Measurements from ENCODE around the gene GPC4. TPM values are rescaled to one million over a fixed set of nuclear protein-coding genes. Genes with fewer than 3 reads are reported as not detected.

The GPC4 gene
- total RNA-seq, 1 experiment from 2014 or later: 17.8 TPM

GRCh38 chrX:133307094-133307493, 108.2 kb downstream of the GPC4 start:
- DNase-seq (ENCODE audit: low spot score): no peak
- Histone ChIP-seq H3K27ac (ENCODE audit: low read depth, low read length, poor library complexity, severe bottlenecking) (no peak overlapping the region), H3K4me3 (ENCODE audit: low read depth, low read length, poor library complexity, severe bottlenecking) (no peak overlapping the region), H3K4me1 (ENCODE audit: insufficient read depth, low read length, poor library complexity, severe bottlenecking) (no peaks in the 10 kb centered on the region), H3K36me3 (ENCODE audit: insufficient read depth, low read length, poor library complexity, severe bottlenecking) (no peaks in the 10 kb centered on the region), H3K27me3 (replicated peaks; ENCODE audit: insufficient read depth, low read depth, low read length, poor library complexity) (peaks cover 16% of the 10 kb centered on the region), H3K9me3 (ENCODE audit: low read depth, low read length, poor library complexity, severe bottlenecking) (no peaks in the 10 kb centered on the region)
- intact Hi-C loops (cut with micrococcal nuclease; ENCODE audit: unreplicated experiment): no loop called here
- TF ChIP-seq EZH2 (IDR thresholded peaks at IDR 0.05; ENCODE audit: borderline replicate concordance, low read depth, low read length, poor library complexity, severe bottlenecking): no peak
- no peak for TF ChIP-seq CTCF (conservative IDR thresholded peaks at IDR 0.05; ENCODE audit: low read depth, low read length)
- POLR2A ChIA-PET (ENCODE audit: low non-redundant PET): no interaction called here
- CTCF ChIA-PET: no interaction called here
- BruUV-seq (replicated peaks): no TSS peak

- Histone ChIP-seq H3K4me1 (ENCODE audit: insufficient read depth, low read length, poor library complexity, severe bottlenecking) (no peaks in the 10 kb centered on the region), H3K4me3 (ENCODE audit: low read depth, low read length, poor library complexity, severe bottlenecking) (no peak overlapping the region), H3K27ac (ENCODE audit: low read depth, low read length, poor library complexity, severe bottlenecking) (no peak overlapping the region), H3K9me3 (ENCODE audit: low read depth, low read length, poor library complexity, severe bottlenecking) (no peaks in the 10 kb centered on the region), H3K27me3 (replicated peaks; ENCODE audit: insufficient read depth, low read depth, low read length, poor library complexity) (peaks cover 16% of the 10 kb centered on the region), H3K36me3 (ENCODE audit: insufficient read depth, low read length, poor library complexity, severe bottlenecking) (no peaks in the 10 kb centered on the region)
- ChIA-PET POLR2A (ENCODE audit: low non-redundant PET) (no interaction called here), CTCF (no interaction called here)
- no peak for DNase-seq (ENCODE audit: low spot score)
- no TSS peak for BruUV-seq (replicated peaks)
- no peak for TF ChIP-seq EZH2 (IDR thresholded peaks at IDR 0.05; ENCODE audit: borderline replicate concordance, low read depth, low read length, poor library complexity, severe bottlenecking)
- TF ChIP-seq CTCF (conservative IDR thresholded peaks at IDR 0.05; ENCODE audit: low read depth, low read length): no peak
- intact Hi-C loops (cut with micrococcal nuclease; ENCODE audit: unreplicated experiment): no loop called here
Observed at GRCh38 chrX:133306316-133306715, 109.0 kb downstream of the GPC4 start.

GRCh38 chrX:133305348-133305747, 109.9 kb downstream of the GPC4 start:
- CTCF ChIA-PET: no interaction called here
- intact Hi-C loops (cut with micrococcal nuclease; ENCODE audit: unreplicated experiment): no loop called here
- DNase-seq (ENCODE audit: low spot score): no peak
- no peak overlapping the region for H3K4me3 ChIP-seq (ENCODE audit: low read depth, low read length, poor library complexity, severe bottlenecking)
- POLR2A ChIA-PET (ENCODE audit: low non-redundant PET): no interaction called here
- H3K36me3 ChIP-seq (ENCODE audit: insufficient read depth, low read length, poor library complexity, severe bottlenecking): no peaks in the 10 kb centered on the region
- BruUV-seq (replicated peaks): no TSS peak
- H3K27ac ChIP-seq (ENCODE audit: low read depth, low read length, poor library complexity, severe bottlenecking): no peak overlapping the region
- no peaks in the 10 kb centered on the region for H3K9me3 ChIP-seq (ENCODE audit: low read depth, low read length, poor library complexity, severe bottlenecking)
- no peaks in the 10 kb centered on the region for H3K4me1 ChIP-seq (ENCODE audit: insufficient read depth, low read length, poor library complexity, severe bottlenecking)
- TF ChIP-seq CTCF (conservative IDR thresholded peaks at IDR 0.05; ENCODE audit: low read depth, low read length): no peak
- TF ChIP-seq EZH2 (IDR thresholded peaks at IDR 0.05; ENCODE audit: borderline replicate concordance, low read depth, low read length, poor library complexity, severe bottlenecking): no peak
- peaks cover 7% of the 10 kb centered on the region for H3K27me3 ChIP-seq (replicated peaks; ENCODE audit: insufficient read depth, low read depth, low read length, poor library complexity)

Data from A673 (cell line).